NOMO-1 treated with DMSO at 0.1 percent for 48 hours (cell line): ENCODE results near the gene GIPC3.

ENCODE experiments used
- DNase-seq: peaks from one replicate; lab custom pipeline; 2025; ENCODE audit not compliant: unreplicated experiment; lab: John Stamatoyannopoulos, UW

GIPC3 gene

DNA sequence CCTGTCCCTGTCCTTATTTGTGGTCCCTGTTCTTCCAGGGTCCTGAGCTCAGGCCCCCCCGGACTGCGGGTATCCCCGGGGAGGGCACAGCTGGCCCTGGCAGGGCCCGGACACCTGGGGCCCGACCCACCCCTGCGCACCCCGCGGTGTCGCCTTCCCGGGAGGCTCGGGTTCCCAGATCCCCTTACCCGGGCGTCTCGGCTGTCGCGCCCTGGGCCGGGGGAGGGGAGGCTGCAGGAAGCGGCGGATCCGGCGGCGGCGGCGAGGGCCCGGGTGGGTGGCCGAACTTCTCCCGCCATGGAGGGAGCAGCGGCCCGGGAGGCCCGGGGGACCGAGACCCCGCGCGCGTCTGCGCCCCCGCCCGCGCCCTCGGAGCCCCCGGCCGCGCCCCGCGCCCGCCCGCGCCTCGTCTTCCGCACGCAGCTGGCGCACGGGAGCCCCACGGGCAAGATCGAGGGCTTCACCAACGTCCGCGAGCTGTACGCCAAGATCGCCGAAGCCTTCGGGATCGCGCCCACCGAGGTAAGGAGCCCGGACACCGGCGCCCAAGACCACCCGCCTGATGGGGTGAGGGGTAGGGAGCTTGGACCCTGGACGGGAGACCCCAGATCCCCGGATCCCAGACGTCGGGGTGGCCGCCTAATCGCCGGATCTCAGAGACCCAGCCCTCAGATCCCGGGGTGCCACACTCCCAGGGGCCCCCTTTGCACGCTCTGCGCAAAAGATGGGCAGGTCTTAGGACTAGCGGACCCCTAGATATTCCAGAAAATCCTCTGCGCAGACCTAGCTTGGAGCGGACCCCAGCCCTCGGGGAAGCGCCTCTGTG is at the start of gene GIPC3:
TSS of gene GIPC3 (plus strand) at position 178 of the 826 bp plus-strand sequence. CDS start at position 298, 120 bp downstream.
- DNase-seq, result no peak

GRCh38 chr19:3535563-3535965 is 49.7 kb upstream of the GIPC3 start:
- no peak for DNase-seq

- DNase-seq, result no peak
These were observed 49.3 kb upstream of the GIPC3 start for GRCh38 chr19:3535981-3536380.

DNA sequence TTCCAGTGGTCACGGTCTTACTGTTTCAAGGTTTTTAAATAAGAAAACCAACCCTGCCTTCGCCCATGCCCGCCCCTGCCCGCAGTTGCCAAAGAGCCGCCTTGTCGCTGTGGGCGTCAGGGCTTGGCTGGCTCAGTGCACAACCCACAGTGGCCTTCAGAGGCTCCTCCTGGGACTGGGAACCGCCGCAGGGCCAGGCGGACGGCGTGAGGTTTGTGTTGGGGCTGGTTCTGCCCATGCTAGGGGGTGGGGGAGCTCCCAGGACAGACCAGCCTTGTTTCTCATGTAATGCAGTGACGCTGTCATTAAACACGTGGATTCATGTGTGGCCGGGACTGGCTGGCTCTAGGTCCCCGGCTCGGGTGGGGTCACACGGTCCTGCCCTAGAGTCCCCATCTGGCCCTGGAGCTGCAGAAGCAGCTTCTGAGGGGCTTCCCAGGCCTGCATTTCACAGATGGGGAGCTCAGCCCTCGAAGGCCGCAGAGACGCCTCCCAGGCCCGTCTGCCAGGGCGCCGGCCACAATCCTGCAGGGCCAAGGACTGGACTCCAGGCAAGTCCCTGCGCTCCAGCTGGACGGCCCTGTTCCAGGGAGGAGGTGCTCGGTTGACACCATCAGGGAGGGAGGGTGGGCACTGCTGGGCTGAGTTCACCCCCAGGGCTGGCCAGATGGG is 48.7 kb upstream of the GIPC3 start:
- no peak for DNase-seq

GRCh38 chr19:3537101-3537437 is 48.2 kb upstream of the GIPC3 start:
- DNase-seq, result no peak

DNA sequence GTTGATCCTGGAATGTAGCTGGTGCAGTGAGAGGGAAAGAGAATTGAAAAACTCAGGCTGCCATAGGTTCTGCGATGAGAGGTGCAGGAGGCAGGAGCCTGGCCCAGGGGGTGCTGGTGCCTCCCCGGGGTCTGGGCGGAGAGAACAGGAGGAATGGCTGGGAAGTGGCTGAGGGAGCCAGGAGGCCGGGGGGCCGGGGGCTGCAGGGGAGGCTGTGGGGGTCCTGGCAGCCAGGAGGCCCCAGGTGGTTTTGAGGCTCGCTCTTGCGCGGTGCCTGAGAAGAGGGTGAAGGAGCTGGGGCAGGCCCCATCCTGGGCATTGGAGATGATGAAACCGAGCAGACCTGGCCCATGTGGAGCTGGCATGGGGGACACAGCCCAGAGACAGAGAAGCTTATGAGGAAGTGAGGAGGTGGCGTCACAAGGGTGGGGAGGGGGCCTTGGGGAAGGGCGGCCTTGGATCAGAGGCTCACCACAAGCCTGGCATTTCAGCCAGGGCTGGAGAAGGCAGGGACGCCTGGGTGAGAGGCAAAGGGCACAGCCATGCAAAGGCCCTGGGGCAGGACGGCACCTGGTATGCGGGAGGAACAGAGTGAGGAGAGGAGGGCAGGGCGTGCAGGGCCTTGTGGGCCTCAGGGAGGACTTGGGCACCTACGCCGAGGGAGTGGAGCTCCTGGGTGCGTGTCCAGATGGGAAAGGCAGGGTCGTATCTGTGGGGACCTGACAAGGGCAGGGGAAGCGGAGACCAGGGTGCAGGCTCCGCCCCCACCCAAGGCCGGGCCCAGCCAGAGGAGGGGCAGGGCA is 47.6 kb upstream of the GIPC3 start:
- no peak for DNase-seq

- no peak for DNase-seq
These were observed 46.9 kb upstream of the GIPC3 start for GRCh38 chr19:3538258-3538929.

GRCh38 chr19:3538965-3539755 is 46.1 kb upstream of the GIPC3 start, which contains the start of gene TEKTIP1:
TSS of gene TEKTIP1 (plus strand) at chr19:3539174. CDS start at chr19:3539178, 4 bp downstream.
- no peak for DNase-seq

GRCh38 chr19:3539756-3540118 is 45.5 kb upstream of the GIPC3 start:
- no peak for DNase-seq

DNA sequence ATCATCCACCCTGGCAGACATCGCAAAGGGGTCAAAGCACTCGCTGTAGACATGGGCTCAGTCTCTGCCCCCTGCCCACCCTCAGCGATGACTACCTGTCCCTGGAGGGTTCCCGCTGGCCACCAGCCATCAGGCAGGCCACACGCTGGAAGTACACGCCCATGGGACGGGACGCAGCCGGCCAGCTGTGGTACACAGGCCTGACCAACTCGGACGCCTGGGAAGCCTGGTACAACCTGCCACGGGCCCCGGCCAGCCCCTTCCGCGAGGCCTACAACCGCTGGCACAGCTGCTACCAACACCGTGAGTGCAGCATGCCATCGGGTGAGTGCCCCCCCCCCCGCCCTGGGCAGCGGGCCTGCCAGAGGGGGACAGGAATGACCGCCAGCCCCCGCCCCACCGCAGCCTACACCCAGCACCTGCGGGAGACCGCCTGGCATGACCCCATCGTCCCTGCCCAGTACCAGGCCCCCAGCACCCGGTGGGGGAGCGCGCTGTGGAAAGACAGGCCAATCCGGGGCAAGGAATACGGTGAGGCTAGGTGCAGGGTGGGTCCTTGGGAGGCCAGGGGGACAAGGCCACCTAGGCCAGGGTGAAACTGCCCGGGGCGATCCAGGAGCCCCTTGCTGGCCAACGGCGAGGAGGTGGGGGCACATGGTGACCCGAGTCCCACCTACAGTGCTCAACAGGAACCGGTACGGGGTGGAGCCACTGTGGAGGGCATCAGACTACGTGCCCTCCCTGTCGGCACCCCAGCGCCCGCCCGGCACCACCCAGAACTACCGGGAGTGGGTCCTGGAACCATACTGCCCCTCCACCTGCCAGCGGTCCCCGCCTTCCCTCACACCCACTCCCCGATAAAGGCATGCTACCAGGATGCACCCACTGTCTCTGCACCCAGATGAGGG is 41.9 kb upstream of the GIPC3 start:
- no peak for DNase-seq

DNA sequence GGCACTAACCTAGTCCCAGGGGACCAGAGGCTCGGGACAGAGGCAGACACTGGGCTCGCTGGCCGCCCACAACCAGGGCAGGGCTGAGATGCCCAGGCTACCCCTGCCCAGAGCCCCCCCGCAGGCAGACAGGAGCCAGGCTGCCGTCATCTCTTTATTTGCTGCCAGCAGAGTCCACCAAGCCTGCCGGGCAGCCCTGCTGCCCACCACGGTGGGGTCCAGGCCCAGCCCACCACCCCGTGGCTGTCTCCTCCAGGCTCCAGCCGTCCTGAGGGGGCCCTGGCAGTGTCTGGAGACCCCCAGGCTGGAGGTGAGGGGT is 41.3 kb upstream of the GIPC3 start:
- DNase-seq, result no peak

DNA sequence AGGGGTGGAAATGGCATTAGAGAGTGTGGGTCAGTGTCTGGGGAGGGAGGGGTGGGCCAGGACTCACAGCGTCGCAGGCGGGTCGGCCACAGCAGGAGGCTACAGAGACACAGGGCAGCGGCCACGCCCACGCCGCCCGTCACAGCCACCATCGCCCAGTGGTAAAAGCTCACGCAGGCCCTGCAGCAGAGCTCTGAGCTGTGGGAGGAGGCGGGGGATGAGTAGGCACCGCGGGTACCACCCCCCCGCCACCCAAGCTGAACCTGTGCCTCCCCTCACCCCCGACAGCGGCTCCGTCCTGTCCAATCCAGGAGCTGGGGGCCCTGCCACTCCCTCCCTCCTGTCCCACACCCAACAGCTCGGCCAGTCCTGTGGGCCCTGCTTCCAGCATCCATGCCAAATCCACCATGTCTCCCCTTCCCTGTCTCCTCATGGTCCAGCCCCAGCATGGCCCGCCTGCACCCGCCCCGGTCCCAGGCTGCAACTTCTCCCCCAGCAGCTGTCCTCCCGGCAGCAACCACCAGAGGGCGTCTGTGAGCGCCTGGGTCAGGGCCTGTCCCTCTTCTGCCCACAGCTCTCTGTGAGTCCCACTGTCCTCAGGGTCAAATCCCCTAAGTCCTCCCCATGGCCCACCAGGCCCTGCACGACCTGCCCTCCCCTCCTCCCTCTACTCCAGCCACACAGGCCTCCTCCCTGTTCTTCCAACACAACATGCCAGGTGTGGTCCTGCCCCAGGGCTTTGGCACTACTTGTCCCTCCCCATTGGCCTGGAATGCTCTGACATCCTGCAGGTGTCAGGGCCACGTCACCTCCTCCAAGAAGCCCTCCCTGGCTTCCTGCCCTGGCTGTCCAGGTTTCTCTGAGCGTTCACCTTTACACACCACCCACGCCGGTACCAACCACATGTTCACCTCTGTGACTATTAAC is 40.3 kb upstream of the GIPC3 start:
- DNase-seq, result peak; percentile 40

- DNase-seq, result no peak
These were observed 39.6 kb upstream of the GIPC3 start for GRCh38 chr19:3545669-3546034.

- no peak for DNase-seq
These were observed 39.2 kb upstream of the GIPC3 start for GRCh38 chr19:3546119-3546518.

- DNase-seq, result no peak
These were observed 38.0 kb upstream of the GIPC3 start for GRCh38 chr19:3547301-3547731.

GRCh38 chr19:3547767-3548282 is 37.5 kb upstream of the GIPC3 start:
- DNase-seq, result no peak

DNA sequence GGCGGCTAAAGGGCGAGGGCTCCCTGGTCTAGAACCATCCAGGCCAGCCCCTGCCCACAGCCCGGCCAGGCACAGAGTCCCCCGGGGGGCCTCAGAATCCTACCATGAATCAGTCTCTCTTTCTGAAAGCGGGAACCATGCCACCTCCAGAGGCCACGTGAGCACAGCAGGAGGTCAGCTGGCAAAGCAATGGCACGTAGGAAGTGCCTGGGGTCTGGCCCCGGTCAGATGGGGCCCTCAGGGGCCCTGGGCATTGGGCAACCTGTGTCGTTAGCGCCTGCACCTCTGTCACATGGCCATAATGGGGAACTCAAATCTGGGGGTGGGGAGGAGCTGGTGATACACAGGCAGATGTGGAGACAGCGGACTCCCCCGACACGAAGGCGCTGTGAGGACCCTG is 36.7 kb upstream of the GIPC3 start:
- DNase-seq, result peak; percentile 82

- no peak for DNase-seq
These were observed 35.5 kb upstream of the GIPC3 start for GRCh38 chr19:3549816-3550215.
